PC-3 (cell line): ENCODE results near the gene RMI1. TPM values are rescaled to one million over a fixed set of nuclear protein-coding genes. Genes with fewer than 3 reads are reported as not detected.

Experiments used
- ATAC-seq: fragments of 200-7000 bp; cut with Tn5 transposase; 2 replicates; pipeline ENCODE4 v1.9.1; 2020; ENCODE audit warnings: mild to moderate bottlenecking, moderate library complexity
- BruUV-seq: library from RNA; stranded (reverse); fragments of 400-500 nt; replicated peaks from 2 replicates; lab custom pipeline; 2021; lab: Mats Ljungman, UMichigan
- CTCF ChIA-PET: fragments of 300-600 bp; sonication (Branson Sonifier 250); formaldehyde crosslinking; loops from one replicate; lab custom pipeline; 2022; ENCODE audit warnings: antibody characterized with exemption; lab: Charles Lee
- POLR2A ChIA-PET: fragments of 300-600 bp; sonication (Branson Sonifier 250); formaldehyde crosslinking; loops from one replicate; lab custom pipeline; 2022; ENCODE audit warnings: antibody characterized with exemption; ENCODE audit not compliant: unreplicated experiment; lab: Charles Lee
- DNase-seq: peaks from one replicate; pipeline ENCODE4 v3.0.0-alpha.2; 2015
- H2AFZ ChIP-seq: fragments of 300-600 bp; sonication (generic); 2 replicates; pipeline ENCODE4 v1.6.0; 2016; ENCODE audit warnings: antibody characterized with exemption, low read length
- H3F3A ChIP-seq: fragments of 300-600 bp; sonication (generic); one replicate; pipeline ENCODE4 v1.6.0; 2017; ENCODE audit warnings: antibody characterized with exemption, low read length, control low read depth, mild to moderate bottlenecking; ENCODE audit not compliant: unreplicated experiment
- H3K27ac ChIP-seq: fragments of 300-600 bp; sonication (generic); 2 replicates; pipeline ENCODE4 v1.5.1; 2016; ENCODE audit warnings: mild to moderate bottlenecking, low read length
- H3K27me3 ChIP-seq: fragments of 300-600 bp; sonication (generic); 2 replicates; pipeline ENCODE4 v1.6.1; 2016; ENCODE audit warnings: low read length, mixed read lengths
- H3K36me3 ChIP-seq: fragments of 300-600 bp; sonication (generic); 2 replicates; pipeline ENCODE4 v1.6.1; 2016; ENCODE audit warnings: low read depth, mixed run types, low read length, mixed read lengths
- H3K4me1 ChIP-seq: fragments of 300-600 bp; sonication (generic); 2 replicates; pipeline ENCODE4 v1.5.1; 2016; ENCODE audit warnings: low read length; ENCODE audit not compliant: insufficient read depth
- H3K4me2 ChIP-seq: fragments of 300-600 bp; sonication (generic); 2 replicates; pipeline ENCODE4 v1.6.0; 2016; ENCODE audit warnings: low read length
- H3K4me3 ChIP-seq: fragments of 300-600 bp; sonication (generic); 2 replicates; pipeline ENCODE4 v1.5.1; 2016; ENCODE audit warnings: mild to moderate bottlenecking, low read length, mixed read lengths
- H3K79me2 ChIP-seq: fragments of 300-600 bp; sonication (generic); 2 replicates; pipeline ENCODE4 v1.6.1; 2017; ENCODE audit warnings: low read length, mixed read lengths
- H3K9ac ChIP-seq: fragments of 300-600 bp; sonication (generic); 2 replicates; pipeline ENCODE4 v1.6.0; 2016; ENCODE audit warnings: mild to moderate bottlenecking, low read length
- H3K9me2 ChIP-seq: fragments of 300-600 bp; sonication (generic); replicated peaks from 2 replicates; pipeline ENCODE4 v1.6.1; 2016; ENCODE audit warnings: mixed run types, low read length, mixed read lengths
- H3K9me3 ChIP-seq: fragments of 300-600 bp; sonication (generic); 2 replicates; pipeline ENCODE4 v1.6.1; 2016; ENCODE audit warnings: low read length, mixed read lengths
- H4K20me1 ChIP-seq: fragments of 300-600 bp; sonication (generic); 2 replicates; pipeline ENCODE4 v1.6.1; 2016; ENCODE audit warnings: low read length, mixed read lengths
- EZH2 ChIP-seq: fragments of 300-600 bp; sonication (generic); IDR thresholded peaks from one replicate; pipeline ENCODE4 v1.6.1; 2017; ENCODE audit warnings: antibody characterized with exemption, mild to moderate bottlenecking, low read length; ENCODE audit not compliant: unreplicated experiment
- EZH2phosphoT487 ChIP-seq: fragments of 300-600 bp; sonication (generic); IDR thresholded peaks from 2 replicates; pipeline ENCODE4 v1.6.1; 2018; ENCODE audit warnings: mild to moderate bottlenecking, antibody characterized with exemption, low read length, borderline replicate concordance
- intact Hi-C: fragments of 100-400 bp; cut with micrococcal nuclease; formaldehyde crosslinking; loops from 2 replicates; pipeline ENCODE4 v1.9.0; 2023
- total RNA-seq: library from RNA; depleted of rRNA; stranded (reverse); fragments of >200 nt; gene quantifications from 2 replicates; pipeline ENCODE4 v1.2.3, GENCODE V29; 2014
- TF ChIP-seq, protein P1 (sequence below): fragments of 300-600 bp; sonication (generic); conservative IDR thresholded peaks from 2 replicates; pipeline ENCODE4 v1.5.1; 2017; ENCODE audit warnings: antibody characterized with exemption, low read depth, mild to moderate bottlenecking, low read length

The RMI1 gene
- total RNA-seq, 1 experiment from 2014 or later, result 5.0 TPM

DNA sequence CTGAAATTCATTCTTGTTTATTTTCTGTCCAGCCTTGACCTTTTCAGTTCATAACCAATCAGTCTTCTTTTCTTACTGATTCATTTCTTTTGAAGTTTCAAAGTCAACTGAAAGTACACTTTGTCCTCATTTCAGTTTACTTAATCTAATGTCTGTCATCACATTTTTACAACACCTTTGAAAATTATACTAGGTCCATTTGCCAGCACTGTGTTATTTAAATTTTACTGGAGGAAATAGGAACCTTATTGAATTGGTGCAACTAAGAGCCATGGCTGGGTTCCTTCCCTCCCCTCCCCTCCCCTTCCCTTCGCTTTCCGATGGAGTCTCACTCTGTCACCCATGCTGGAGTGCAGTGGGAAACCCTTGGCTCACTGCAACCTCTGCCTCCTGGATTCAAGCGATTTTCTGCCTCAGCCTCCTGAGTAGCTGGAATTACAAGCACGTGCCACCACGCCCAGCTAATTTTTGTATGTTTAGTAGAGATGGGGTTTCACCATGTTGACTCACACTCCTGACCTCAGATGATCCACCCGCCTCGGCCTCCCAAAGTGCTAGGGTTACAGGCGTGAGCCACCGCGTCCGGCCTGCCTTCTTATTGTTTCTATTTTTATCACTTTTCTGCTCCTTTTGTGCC, 6.3 kb downstream of the RMI1 start:
- Histone ChIP-seq H3K9me3 (no peaks in the 10 kb centered on the region), H3F3A (no peaks in the 10 kb centered on the region), H3K27me3 (no peaks in the 10 kb centered on the region), H3K27ac (peak overlapping the region; percentile 31), H3K4me2 (peak overlapping the region; percentile 61), H4K20me1 (no peaks in the 10 kb centered on the region), H3K9me2 (no peaks in the 10 kb centered on the region), H3K4me1 (peaks cover 26% of the 10 kb centered on the region), H3K36me3 (no peaks in the 10 kb centered on the region), H3K79me2 (peaks cover 62% of the 10 kb centered on the region), H3K4me3 (no peak overlapping the region), H3K9ac (no peak overlapping the region), H2AFZ (no peak overlapping the region)
- ATAC-seq (peak; percentile 86), DNase-seq (peak; percentile 58)
- no TSS peak for BruUV-seq
- intact Hi-C loops, result loop anchor here (10.0 kb wide), 1 partner anchor 282 kb away; the partner anchor contains the start of gene UBQLN1
- CTCF ChIA-PET, result interaction anchor here (0.7 kb wide), 1 partner anchor 50 kb away, joined by 8 read pairs; no protein-coding TSS in a partner anchor
- POLR2A ChIA-PET, result interaction anchor here (0.7 kb wide), 1 partner anchor 25 kb away, joined by 13 read pairs; no protein-coding TSS in a partner anchor
- no peak for TF ChIP-seq EZH2
- TF ChIP-seq, protein P1, sequence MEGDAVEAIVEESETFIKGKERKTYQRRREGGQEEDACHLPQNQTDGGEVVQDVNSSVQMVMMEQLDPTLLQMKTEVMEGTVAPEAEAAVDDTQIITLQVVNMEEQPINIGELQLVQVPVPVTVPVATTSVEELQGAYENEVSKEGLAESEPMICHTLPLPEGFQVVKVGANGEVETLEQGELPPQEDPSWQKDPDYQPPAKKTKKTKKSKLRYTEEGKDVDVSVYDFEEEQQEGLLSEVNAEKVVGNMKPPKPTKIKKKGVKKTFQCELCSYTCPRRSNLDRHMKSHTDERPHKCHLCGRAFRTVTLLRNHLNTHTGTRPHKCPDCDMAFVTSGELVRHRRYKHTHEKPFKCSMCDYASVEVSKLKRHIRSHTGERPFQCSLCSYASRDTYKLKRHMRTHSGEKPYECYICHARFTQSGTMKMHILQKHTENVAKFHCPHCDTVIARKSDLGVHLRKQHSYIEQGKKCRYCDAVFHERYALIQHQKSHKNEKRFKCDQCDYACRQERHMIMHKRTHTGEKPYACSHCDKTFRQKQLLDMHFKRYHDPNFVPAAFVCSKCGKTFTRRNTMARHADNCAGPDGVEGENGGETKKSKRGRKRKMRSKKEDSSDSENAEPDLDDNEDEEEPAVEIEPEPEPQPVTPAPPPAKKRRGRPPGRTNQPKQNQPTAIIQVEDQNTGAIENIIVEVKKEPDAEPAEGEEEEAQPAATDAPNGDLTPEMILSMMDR, result no peak

DNA sequence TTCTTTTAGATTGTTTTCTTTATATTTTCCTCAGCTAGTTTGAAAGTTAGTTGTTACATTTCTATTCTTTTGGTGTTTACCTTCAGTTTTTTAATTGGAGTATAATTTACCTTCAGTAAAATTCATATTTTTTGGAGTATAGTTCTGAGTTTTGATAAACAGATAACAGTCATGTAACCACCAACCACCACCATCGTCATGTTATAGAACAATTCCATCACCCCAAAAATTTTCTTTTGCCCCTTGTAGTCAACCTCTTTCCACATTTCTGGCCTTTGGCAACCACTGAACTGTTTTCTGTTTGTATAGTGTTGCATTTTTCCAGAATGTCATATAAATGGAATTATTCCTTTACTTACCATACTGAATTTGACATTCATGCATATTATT, 6.8 kb downstream of the RMI1 start:
- Histone ChIP-seq H3K27me3 (no peaks in the 10 kb centered on the region), H3K36me3 (no peaks in the 10 kb centered on the region), H4K20me1 (no peaks in the 10 kb centered on the region), H3K9me3 (no peaks in the 10 kb centered on the region), H3K9ac (no peak overlapping the region), H2AFZ (no peak overlapping the region), H3K79me2 (peaks cover 57% of the 10 kb centered on the region), H3K4me2 (no peak overlapping the region), H3F3A (no peaks in the 10 kb centered on the region), H3K27ac (no peak overlapping the region; the same call in 1 of the 2 replicates), H3K4me3 (no peak overlapping the region), H3K4me1 (peaks cover 32% of the 10 kb centered on the region), H3K9me2 (no peaks in the 10 kb centered on the region)
- BruUV-seq, result no TSS peak
- TF ChIP-seq EZH2phosphoT487 (no peak), EZH2 (no peak)
- TF ChIP-seq, protein P1, result no peak
- ChIA-PET CTCF (interaction anchor here (0.7 kb wide), 1 partner anchor 51 kb away, joined by 8 read pairs; no protein-coding TSS in a partner anchor), POLR2A (interaction anchor here (0.7 kb wide), 1 partner anchor 25 kb away, joined by 13 read pairs; no protein-coding TSS in a partner anchor)
- DNase-seq (no peak), ATAC-seq (no peak)
- intact Hi-C loops, result loop anchor here (10.0 kb wide), 1 partner anchor 283 kb away; the partner anchor contains the start of gene UBQLN1

DNA sequence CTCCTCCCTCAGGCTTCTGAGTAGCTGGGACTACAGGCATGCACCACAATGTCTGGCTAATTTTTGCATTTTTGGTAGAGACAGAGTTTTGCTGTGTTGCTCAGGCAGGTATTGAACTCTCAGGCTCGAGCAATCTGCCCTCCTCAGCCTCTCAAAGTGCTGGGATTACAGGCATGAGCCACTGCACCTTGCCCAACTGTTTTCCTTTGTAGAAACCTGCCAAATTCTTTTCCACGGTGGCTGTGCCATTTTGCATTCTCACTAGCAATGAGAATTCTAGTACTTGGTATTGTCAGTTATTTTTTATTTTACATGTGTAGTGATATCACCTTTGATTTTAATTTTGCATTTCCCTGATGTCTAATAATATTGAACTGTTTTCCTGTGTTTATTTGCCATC, 7.8 kb downstream of the RMI1 start:
- Histone ChIP-seq H3K9me2 (no peaks in the 10 kb centered on the region), H3K4me1 (peaks cover 26% of the 10 kb centered on the region), H2AFZ (no peak overlapping the region), H3K4me3 (no peak overlapping the region), H3K36me3 (no peaks in the 10 kb centered on the region), H3K4me2 (no peak overlapping the region), H3F3A (no peaks in the 10 kb centered on the region), H3K79me2 (peaks cover 47% of the 10 kb centered on the region), H3K9ac (no peak overlapping the region), H4K20me1 (no peaks in the 10 kb centered on the region), H3K27ac (no peak overlapping the region), H3K9me3 (no peaks in the 10 kb centered on the region), H3K27me3 (no peaks in the 10 kb centered on the region)
- DNase-seq (no peak), ATAC-seq (no peak)
- no TSS peak for BruUV-seq
- ChIA-PET POLR2A (no interaction called here), CTCF (no interaction called here)
- TF ChIP-seq EZH2 (no peak), EZH2phosphoT487 (no peak)
- TF ChIP-seq, protein P1, result no peak
- intact Hi-C loops, result loop anchor here (10.0 kb wide), 1 partner anchor 284 kb away; the partner anchor contains the start of gene UBQLN1
